Neuronal stem cell (in vitro differentiated cells): Measurements from ENCODE around the gene COL12A1.
A peak's percentile ranks its signal among the peaks of the same experiment; 100 is the strongest.

ENCODE experiments used
- DNase-seq: peaks from one replicate; pipeline ENCODE4 v3.0.0-alpha.2; 2013; ENCODE audit warnings: low spot score
- H2AFZ ChIP-seq: one replicate; pipeline ENCODE4 v1.6.1; 2013; ENCODE audit warnings: mild to moderate bottlenecking, low read length, inconsistent platforms
- H2AK5ac ChIP-seq: 2 replicates; pipeline ENCODE4 v1.6.1; 2013; ENCODE audit warnings: low read depth, mild to moderate bottlenecking, inconsistent platforms, low read length, moderate library complexity, mixed read lengths
- H2BK120ac ChIP-seq: 2 replicates; pipeline ENCODE4 v1.6.1; 2013; ENCODE audit warnings: low read depth, mild to moderate bottlenecking, inconsistent platforms, low read length, moderate library complexity, mixed read lengths
- H2BK12ac ChIP-seq: one replicate; pipeline ENCODE4 v1.6.1; 2013; ENCODE audit warnings: low read length, inconsistent platforms
- H2BK15ac ChIP-seq: 2 replicates; pipeline ENCODE4 v1.6.1; 2013; ENCODE audit warnings: mild to moderate bottlenecking, low read length, inconsistent platforms, mixed read lengths
- H2BK5ac ChIP-seq: one replicate; pipeline ENCODE4 v1.6.1; 2013; ENCODE audit warnings: inconsistent platforms, mild to moderate bottlenecking, low read length, moderate library complexity
- H3K14ac ChIP-seq: one replicate; pipeline ENCODE4 v1.6.1; 2013; ENCODE audit warnings: low read length, inconsistent platforms
- H3K18ac ChIP-seq: 2 replicates; pipeline ENCODE4 v1.6.1; 2013; ENCODE audit warnings: low read length, inconsistent platforms
- H3K23ac ChIP-seq: 2 replicates; pipeline ENCODE4 v1.6.1; 2013; ENCODE audit warnings: low read depth, mild to moderate bottlenecking, mixed read lengths, low read length, inconsistent platforms; ENCODE audit not compliant: poor library complexity
- H3K27ac ChIP-seq: replicated peaks from 3 replicates; pipeline ENCODE4 v1.5.1; 2013; ENCODE audit warnings: low read length, inconsistent platforms
- H3K27me3 ChIP-seq, 3 experiments: 2 replicates each; pipeline ENCODE4 v1.6.1; 2013; ENCODE audit warnings: low read length in 3 of 3, mild to moderate bottlenecking in 2 of 3, inconsistent platforms in 1 of 3, low read depth in 1 of 3, mixed read lengths in 1 of 3, moderate library complexity in 1 of 3; ENCODE audit not compliant: control insufficient read depth in 3 of 3, insufficient read depth in 3 of 3
- H3K36me3 ChIP-seq, 2 donors: replicated peaks in 1 of 2; 2 replicates each; pipeline ENCODE4 v1.6.1; 2013; ENCODE audit warnings: low read length in 2 of 2; ENCODE audit not compliant: control insufficient read depth in 2 of 2, insufficient read depth in 2 of 2
- H3K4ac ChIP-seq: 2 replicates; pipeline ENCODE4 v1.6.1; 2013; ENCODE audit warnings: inconsistent platforms, mild to moderate bottlenecking, low read length, moderate library complexity
- H3K4me1 ChIP-seq, 2 donors: 1 replicate in 1 of 2; 2 replicates in 1 of 2; pipeline ENCODE4 v1.6.1; 2013; ENCODE audit warnings: low read length in 2 of 2, low read depth in 1 of 2; ENCODE audit not compliant: control insufficient read depth in 2 of 2, insufficient read depth in 1 of 2
- H3K4me2 ChIP-seq: one replicate; pipeline ENCODE4 v1.6.1; 2013; ENCODE audit warnings: mild to moderate bottlenecking, low read length, inconsistent platforms; ENCODE audit not compliant: insufficient read depth, poor library complexity, severe bottlenecking
- H3K4me3 ChIP-seq, 2 donors: 2 replicates each; pipeline ENCODE4 v1.5.1; 2013; ENCODE audit warnings: low read length in 2 of 2, mild to moderate bottlenecking in 2 of 2, inconsistent platforms in 1 of 2, moderate library complexity in 1 of 2
- H3K79me1 ChIP-seq: one replicate; pipeline ENCODE4 v1.6.1; 2013; ENCODE audit warnings: low read depth, mild to moderate bottlenecking, inconsistent platforms, low read length, moderate library complexity
- H3K9ac ChIP-seq: one replicate; pipeline ENCODE4 v1.6.1; 2013; ENCODE audit warnings: mild to moderate bottlenecking, low read depth, low read length, inconsistent platforms; ENCODE audit not compliant: poor library complexity
- H3K9me3 ChIP-seq, 2 donors: replicated peaks in 1 of 2; 2 replicates each; pipeline versions ENCODE3 to v1.6.1; 2013; ENCODE audit warnings: low read length in 2 of 2, mild to moderate bottlenecking in 2 of 2, inconsistent platforms in 1 of 2, low read depth in 1 of 2, mixed read lengths in 1 of 2, moderate library complexity in 1 of 2; ENCODE audit not compliant: control insufficient read depth in 2 of 2, insufficient read depth in 1 of 2
- H4K8ac ChIP-seq: one replicate; pipeline ENCODE4 v1.6.1; 2013; ENCODE audit warnings: low read depth, mild to moderate bottlenecking, inconsistent platforms, low read length, moderate library complexity
- H4K91ac ChIP-seq: one replicate; pipeline ENCODE4 v1.6.1; 2013; ENCODE audit warnings: low read length, low read depth, mild to moderate bottlenecking, inconsistent platforms; ENCODE audit not compliant: poor library complexity
- WGBS, 2 donors: extraction: QIAGEN DNeasy Blood & Tissue Kit; methylation state at CpG; one replicate each; pipeline ENCODE4 v1.1.7; 2013; ENCODE audit warnings: missing lambda C conversion rate in 2 of 2, mixed read lengths in 1 of 2; ENCODE audit not compliant: insufficient read length in 2 of 2, insufficient replicate concordance in 1 of 2; ENCODE audit errors: extremely low coverage in 2 of 2; 5-methylcytosine and 5-hydroxymethylcytosine counted together

The COL12A1 gene

GRCh38 chr6:75135876-75136275 lies 70.0 kb downstream of the COL12A1 start:
- no peaks in the 10 kb centered on the region for H3K4me1 ChIP-seq
- H3K79me1 ChIP-seq, result no peaks in the 10 kb centered on the region
- H2AK5ac ChIP-seq, result no peak overlapping the region
- no peak overlapping the region for H3K9ac ChIP-seq
- no peak overlapping the region for H3K4ac ChIP-seq
- H3K18ac ChIP-seq, result no peak overlapping the region
- no CpG with 5 or more reads among the region's 3 CpGs for WGBS, 2 donors
- H3K4me3 ChIP-seq, result no peak overlapping the region
- no peaks in the 10 kb centered on the region for H3K36me3 ChIP-seq
- no peak overlapping the region for H4K8ac ChIP-seq
- no peak overlapping the region for H2BK12ac ChIP-seq
- H2BK5ac ChIP-seq, result no peak overlapping the region
- H2BK15ac ChIP-seq, result no peak overlapping the region
- H3K4me2 ChIP-seq, result no peak overlapping the region
- H3K23ac ChIP-seq, result no peak overlapping the region
- H3K14ac ChIP-seq, result no peak overlapping the region
- H2BK120ac ChIP-seq, result no peak overlapping the region
- no peak overlapping the region for H3K27ac ChIP-seq
- H4K91ac ChIP-seq, result no peak overlapping the region
- no peaks in the 10 kb centered on the region for H3K27me3 ChIP-seq
- H2AFZ ChIP-seq, result no peak overlapping the region
- no peak for DNase-seq
- no peaks in the 10 kb centered on the region for H3K9me3 ChIP-seq

GRCh38 chr6:75135450-75135849 lies 70.4 kb downstream of the COL12A1 start:
- Histone ChIP-seq H2AFZ (no peak overlapping the region), H2BK5ac (no peak overlapping the region), H3K14ac (no peak overlapping the region), H4K91ac (no peak overlapping the region), H2AK5ac (no peak overlapping the region), H3K9ac (no peak overlapping the region), H3K27me3 (no peaks in the 10 kb centered on the region), H3K23ac (no peak overlapping the region), H3K4me2 (no peak overlapping the region), H3K79me1 (no peaks in the 10 kb centered on the region), H3K27ac (no peak overlapping the region), H2BK12ac (no peak overlapping the region), H4K8ac (no peak overlapping the region), H3K36me3 (no peaks in the 10 kb centered on the region), H3K4ac (no peak overlapping the region), H3K18ac (no peak overlapping the region), H3K9me3 (no peaks in the 10 kb centered on the region), H2BK15ac (no peak overlapping the region), H3K4me3 (no peak overlapping the region), H3K4me1 (no peaks in the 10 kb centered on the region), H2BK120ac (no peak overlapping the region)
- no peak for DNase-seq
- WGBS, 2 donors, result no CpG with 5 or more reads among the region's 6 CpGs

GRCh38 chr6:75130784-75131183 lies 75.1 kb downstream of the COL12A1 start:
- no peak overlapping the region for H4K91ac ChIP-seq
- no peak overlapping the region for H2BK5ac ChIP-seq
- H3K9ac ChIP-seq, result no peak overlapping the region
- DNase-seq, result no peak
- no peak overlapping the region for H3K4ac ChIP-seq
- H3K4me1 ChIP-seq, result no peaks in the 10 kb centered on the region
- no peak overlapping the region for H2AK5ac ChIP-seq
- no peak overlapping the region for H2BK12ac ChIP-seq
- H3K27me3 ChIP-seq, result no peaks in the 10 kb centered on the region
- no peak overlapping the region for H3K4me3 ChIP-seq
- H3K79me1 ChIP-seq, result no peaks in the 10 kb centered on the region
- H4K8ac ChIP-seq, result no peak overlapping the region
- H3K23ac ChIP-seq, result peak overlapping the region; percentile 8
- no peak overlapping the region for H3K4me2 ChIP-seq
- H2BK15ac ChIP-seq, result no peak overlapping the region
- H3K18ac ChIP-seq, result no peak overlapping the region
- no peak overlapping the region for H2AFZ ChIP-seq
- no peak overlapping the region for H3K27ac ChIP-seq
- no peaks in the 10 kb centered on the region for H3K9me3 ChIP-seq
- WGBS, 2 donors, result no CpG with 5 or more reads among the region's 9 CpGs
- H3K36me3 ChIP-seq, result no peaks in the 10 kb centered on the region
- H3K14ac ChIP-seq, result no peak overlapping the region
- no peak overlapping the region for H2BK120ac ChIP-seq

GRCh38 chr6:75128878-75129570 lies 76.8 kb downstream of the COL12A1 start:
- no CpG with 5 or more reads among the region's 3 CpGs for WGBS, 2 donors
- no peak overlapping the region for H3K4me3 ChIP-seq

More at GRCh38 chr6:75128878-75129570, 76.8 kb downstream of the COL12A1 start:
- Histone ChIP-seq H3K23ac (no peak overlapping the region), H3K4ac (no peak overlapping the region), H2BK5ac (no peak overlapping the region), H4K8ac (no peak overlapping the region), H2BK15ac (no peak overlapping the region), H2BK120ac (no peak overlapping the region), H3K27me3 (no peaks in the 10 kb centered on the region), H3K36me3 (no peaks in the 10 kb centered on the region), H3K9ac (no peak overlapping the region), H3K9me3 (no peaks in the 10 kb centered on the region), H4K91ac (no peak overlapping the region), H3K27ac (no peak overlapping the region), H3K4me1 (no peaks in the 10 kb centered on the region), H3K18ac (no peak overlapping the region), H3K14ac (no peak overlapping the region), H2AFZ (no peak overlapping the region), H3K4me2 (no peak overlapping the region), H2BK12ac (no peak overlapping the region), H3K79me1 (no peaks in the 10 kb centered on the region), H2AK5ac (no peak overlapping the region)
- no peak for DNase-seq
